Glutamatergic neuron (in vitro differentiated cells): Measurements from ENCODE around the gene NUDT3. TPM values are rescaled to one million over a fixed set of nuclear protein-coding genes. Genes with fewer than 3 reads are reported as not detected.

Experiments
- DNase-seq: peaks from one replicate; pipeline ENCODE4 v3.0.0; 2022
- H3K27ac Mint-ChIP-seq: one replicate; pipeline ENCODE4 v1.8.0; 2020; ENCODE audit warnings: mild to moderate bottlenecking, mixed read lengths, inconsistent platforms; ENCODE audit not compliant: unreplicated experiment
- H3K27me3 Mint-ChIP-seq: one replicate; pipeline ENCODE4 v1.8.0; 2020; ENCODE audit warnings: mild to moderate bottlenecking, moderate library complexity, mixed read lengths, inconsistent platforms; ENCODE audit not compliant: unreplicated experiment
- H3K36me3 Mint-ChIP-seq: one replicate; pipeline ENCODE4 v1.8.0; 2020; ENCODE audit warnings: mild to moderate bottlenecking, mixed read lengths, inconsistent platforms; ENCODE audit not compliant: unreplicated experiment
- H3K4me1 Mint-ChIP-seq: one replicate; pipeline ENCODE4 v1.8.0; 2020; ENCODE audit warnings: mild to moderate bottlenecking, low read depth, mixed read lengths, inconsistent platforms; ENCODE audit not compliant: unreplicated experiment
- H3K4me3 Mint-ChIP-seq: one replicate; pipeline ENCODE4 v1.8.0; 2020; ENCODE audit warnings: mild to moderate bottlenecking, mixed read lengths, inconsistent platforms; ENCODE audit not compliant: unreplicated experiment
- H3K9me3 Mint-ChIP-seq: one replicate; pipeline ENCODE4 v1.8.0; 2020; ENCODE audit warnings: mild to moderate bottlenecking, moderate library complexity, mixed read lengths, inconsistent platforms; ENCODE audit not compliant: unreplicated experiment
- long read RNA-seq: library from polyadenylated mRNA; unstranded; transcript quantifications from one replicate; pipeline ENCODE4 v2.0.0, GENCODE V29; 2020; ENCODE audit not compliant: unreplicated experiment
- total RNA-seq: library from RNA; stranded (reverse); fragmentation: NEBNext Ultra II Directional; extraction: Animal tissue kit (Norgen Biotek cat#: 25700); gene quantifications from one replicate; pipeline ENCODE4 v1.2.1, GENCODE V29; 2021; ENCODE audit not compliant: unreplicated experiment
- TF ChIP-seq, protein P1 (sequence below): fragments of 200-600 bp; sonication (generic); IDR thresholded peaks from one replicate; pipeline ENCODE4 v1.5.0; 2021; ENCODE audit not compliant: partially characterized antibody, unreplicated experiment

The NUDT3 gene
- total RNA-seq, result 76.1 TPM
- long read RNA-seq, full-length matches to known transcripts, result 3 of 19 reads
- long read RNA-seq, partial matches to known transcripts, result 1 of 19 reads
- long read RNA-seq, other reads (novel, unspliced or antisense), result 15 of 19 reads

- Mint-ChIP-seq H3K27ac (peak within 1 kb of the TSS; percentile 91), H3K9me3 (peaks cover 11% of the 10 kb centered on the region), H3K36me3 (peaks cover 5% of the 10 kb centered on the region), H3K4me1 (peaks cover 4% of the 10 kb centered on the region), H3K4me3 (peak within 1 kb of the TSS; percentile 90), H3K27me3 (peaks cover 6% of the 10 kb centered on the region)
- DNase-seq, result peak; percentile 96
- TF ChIP-seq, protein P1, sequence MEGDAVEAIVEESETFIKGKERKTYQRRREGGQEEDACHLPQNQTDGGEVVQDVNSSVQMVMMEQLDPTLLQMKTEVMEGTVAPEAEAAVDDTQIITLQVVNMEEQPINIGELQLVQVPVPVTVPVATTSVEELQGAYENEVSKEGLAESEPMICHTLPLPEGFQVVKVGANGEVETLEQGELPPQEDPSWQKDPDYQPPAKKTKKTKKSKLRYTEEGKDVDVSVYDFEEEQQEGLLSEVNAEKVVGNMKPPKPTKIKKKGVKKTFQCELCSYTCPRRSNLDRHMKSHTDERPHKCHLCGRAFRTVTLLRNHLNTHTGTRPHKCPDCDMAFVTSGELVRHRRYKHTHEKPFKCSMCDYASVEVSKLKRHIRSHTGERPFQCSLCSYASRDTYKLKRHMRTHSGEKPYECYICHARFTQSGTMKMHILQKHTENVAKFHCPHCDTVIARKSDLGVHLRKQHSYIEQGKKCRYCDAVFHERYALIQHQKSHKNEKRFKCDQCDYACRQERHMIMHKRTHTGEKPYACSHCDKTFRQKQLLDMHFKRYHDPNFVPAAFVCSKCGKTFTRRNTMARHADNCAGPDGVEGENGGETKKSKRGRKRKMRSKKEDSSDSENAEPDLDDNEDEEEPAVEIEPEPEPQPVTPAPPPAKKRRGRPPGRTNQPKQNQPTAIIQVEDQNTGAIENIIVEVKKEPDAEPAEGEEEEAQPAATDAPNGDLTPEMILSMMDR, result peak; percentile 82
Measured at GRCh38 chr6:34392497-34393190, at the start of gene NUDT3. TSS of gene NUDT3 (minus strand) at chr6:34392669. CDS start at chr6:34392362, 307 bp downstream.

- Mint-ChIP-seq H3K27me3 (peaks cover 2% of the 10 kb centered on the region), H3K27ac (no peak overlapping the region), H3K4me1 (no peaks in the 10 kb centered on the region), H3K36me3 (no peaks in the 10 kb centered on the region), H3K9me3 (no peaks in the 10 kb centered on the region), H3K4me3 (no peak overlapping the region)
- no peak for DNase-seq
- TF ChIP-seq, protein P1, result no peak
Measured at GRCh38 chr6:34441526-34441925, 49.1 kb upstream of the NUDT3 start.

DNA sequence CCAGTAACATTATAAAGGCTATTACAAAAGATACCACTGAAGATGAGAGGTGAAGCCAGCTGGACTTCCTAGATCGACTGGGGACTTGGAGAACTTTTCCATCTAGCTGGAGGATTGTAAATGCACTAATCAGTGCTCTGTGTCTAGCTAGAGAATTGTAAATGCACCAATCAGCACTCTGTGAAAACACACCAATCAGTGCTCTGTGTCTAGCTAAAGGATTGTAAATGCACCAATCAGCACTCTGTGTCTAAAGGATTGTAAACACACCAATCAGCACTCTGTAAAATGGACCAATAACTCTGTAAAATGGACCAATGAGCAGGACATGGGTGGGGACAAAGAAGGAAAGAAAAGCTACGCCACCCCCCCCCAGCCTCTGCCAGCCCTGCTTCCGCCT, 47.0 kb upstream of the NUDT3 start:
- H3K4me1 Mint-ChIP-seq, result no peaks in the 10 kb centered on the region
- TF ChIP-seq, protein P1, result no peak
- peaks cover 1% of the 10 kb centered on the region for H3K9me3 Mint-ChIP-seq
- peaks cover 2% of the 10 kb centered on the region for H3K27me3 Mint-ChIP-seq
- no peaks in the 10 kb centered on the region for H3K36me3 Mint-ChIP-seq
- no peak overlapping the region for H3K4me3 Mint-ChIP-seq
- H3K27ac Mint-ChIP-seq, result no peak overlapping the region
- no peak for DNase-seq

DNA sequence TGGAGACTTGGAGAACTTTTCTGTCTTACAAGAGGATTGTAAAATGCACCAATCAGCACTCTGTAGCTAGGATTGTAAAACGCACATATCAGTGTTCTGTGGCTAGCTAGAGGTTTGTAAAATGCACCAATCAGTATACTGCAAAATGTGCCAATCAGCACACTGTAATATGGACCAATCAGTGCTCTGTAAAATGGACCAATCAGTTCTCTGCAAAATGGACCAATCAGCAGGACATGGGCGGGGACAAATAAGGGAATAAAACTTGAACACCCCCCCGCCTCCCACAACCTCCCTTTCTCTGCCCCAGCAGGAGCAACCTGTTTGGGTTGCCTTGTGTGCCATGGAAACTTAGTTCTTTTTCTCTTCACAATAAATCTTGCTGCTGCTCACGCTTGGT, 46.2 kb upstream of the NUDT3 start:
- peaks cover 1% of the 10 kb centered on the region for H3K9me3 Mint-ChIP-seq
- H3K27ac Mint-ChIP-seq, result no peak overlapping the region
- H3K4me1 Mint-ChIP-seq, result no peaks in the 10 kb centered on the region
- H3K4me3 Mint-ChIP-seq, result no peak overlapping the region
- TF ChIP-seq, protein P1, result no peak
- H3K27me3 Mint-ChIP-seq, result peaks cover 2% of the 10 kb centered on the region
- no peaks in the 10 kb centered on the region for H3K36me3 Mint-ChIP-seq
- DNase-seq, result no peak

GRCh38 chr6:34437644-34437970, 45.1 kb upstream of the NUDT3 start:
- peaks cover 6% of the 10 kb centered on the region for H3K4me1 Mint-ChIP-seq
- no peak for DNase-seq
- H3K36me3 Mint-ChIP-seq, result no peaks in the 10 kb centered on the region
- TF ChIP-seq, protein P1, result no peak
- peaks cover 2% of the 10 kb centered on the region for H3K27me3 Mint-ChIP-seq
- peaks cover 1% of the 10 kb centered on the region for H3K9me3 Mint-ChIP-seq
- H3K27ac Mint-ChIP-seq, result no peak overlapping the region
- H3K4me3 Mint-ChIP-seq, result no peak overlapping the region
